Left ventricle myocardium inferior (tissue), 1 donor: ENCODE data around the gene SLC38A3. TPM values are rescaled to one million over a fixed set of nuclear protein-coding genes. Genes with fewer than 3 reads are reported as not detected.
"Not testable (repeated sequence)": the region's sequence is repeated elsewhere in the genome, so short reads cannot be mapped to it uniquely, and the experiment has no call there.

Experiments used
- DNase-seq: peaks from one replicate; pipeline ENCODE4 v3.0.0-alpha.2; 2020
- H3K27ac ChIP-seq: fragments of 200-600 bp; replicated peaks from 2 replicates; pipeline ENCODE4 v1.8.0; 2021
- H3K27me3 ChIP-seq: fragments of 200-600 bp; 2 replicates; pipeline ENCODE4 v1.8.0; 2021; ENCODE audit warnings: low read depth
- H3K36me3 ChIP-seq: fragments of 200-600 bp; 2 replicates; pipeline ENCODE4 v1.8.0; 2021
- H3K4me1 ChIP-seq: fragments of 200-600 bp; 2 replicates; pipeline ENCODE4 v1.8.0; 2021
- H3K4me3 ChIP-seq: fragments of 200-600 bp; 2 replicates; pipeline ENCODE4 v1.8.0; 2021; ENCODE audit warnings: mild to moderate bottlenecking, moderate library complexity
- H3K9me3 ChIP-seq: fragments of 200-600 bp; replicated peaks from 2 replicates; pipeline ENCODE4 v1.8.0; 2021
- CTCF ChIP-seq: fragments of 200-600 bp; IDR thresholded peaks from 2 replicates; pipeline ENCODE4 v1.8.0; 2021; ENCODE audit warnings: antibody characterized with exemption, mild to moderate bottlenecking, borderline replicate concordance
- intact Hi-C: fragments of 100-400 bp; cut with micrococcal nuclease; formaldehyde crosslinking; loops from one replicate; pipeline ENCODE4 v1.11.0; 2022
- total RNA-seq: library from RNA; stranded (reverse); fragmentation: NEBNext Ultra II Directional; extraction: Animal tissue kit (Norgen Biotek cat#: 25700); gene quantifications from one replicate; pipeline ENCODE4 v1.2.1, GENCODE V29; 2021
- donor health status: DM: no; HTN: yes; CAD: no; lungs with severe emphysema.

Gene SLC38A3
- total RNA-seq, 1 donor from 2014 or later, result 10.4 TPM

DNA sequence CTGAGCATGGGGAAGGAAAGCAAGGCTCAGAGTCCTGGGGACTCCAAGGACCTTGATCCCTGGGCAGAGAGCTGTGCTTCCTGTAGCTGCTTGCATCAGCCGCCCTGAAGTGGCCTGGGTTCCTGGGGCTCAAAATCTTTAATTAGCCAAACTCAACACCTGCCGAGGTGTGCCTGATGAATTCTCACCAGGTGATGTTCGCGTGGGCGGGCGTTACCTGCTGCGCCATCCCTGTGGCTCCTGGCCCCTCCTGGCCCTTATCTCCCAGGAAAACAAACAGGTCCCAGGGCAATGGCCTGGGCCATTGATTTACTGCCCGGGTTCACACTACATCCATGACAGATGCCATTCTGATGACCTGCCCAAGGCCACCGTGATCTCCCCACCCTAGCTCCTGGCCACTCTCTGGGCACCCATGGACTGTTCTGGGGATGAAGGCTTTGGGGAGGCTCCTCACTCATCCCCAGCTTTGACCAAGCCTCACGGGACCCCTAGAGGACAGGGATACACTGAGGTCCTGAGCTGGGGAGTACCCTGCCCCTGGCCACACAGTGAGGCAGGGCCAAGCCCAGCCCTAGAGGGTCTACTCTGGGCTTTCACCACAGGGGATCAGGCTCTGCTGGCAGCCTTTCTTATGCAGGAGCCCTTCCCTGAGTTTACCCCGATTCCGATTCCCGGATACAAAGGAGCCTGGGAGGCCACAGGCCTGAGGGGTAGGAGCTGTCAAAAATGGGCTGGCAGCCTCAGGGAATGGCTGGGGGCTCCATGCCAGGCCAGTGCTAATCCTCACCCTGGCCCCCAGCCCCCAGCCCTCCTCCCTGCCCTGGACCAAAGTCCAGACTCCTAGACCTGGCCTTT, 5.7 kb downstream of the SLC38A3 start:
- H3K4me1 ChIP-seq, result peaks cover 15% of the 10 kb centered on the region
- no peak overlapping the region for H3K27ac ChIP-seq
- no peak for TF ChIP-seq CTCF

DNA sequence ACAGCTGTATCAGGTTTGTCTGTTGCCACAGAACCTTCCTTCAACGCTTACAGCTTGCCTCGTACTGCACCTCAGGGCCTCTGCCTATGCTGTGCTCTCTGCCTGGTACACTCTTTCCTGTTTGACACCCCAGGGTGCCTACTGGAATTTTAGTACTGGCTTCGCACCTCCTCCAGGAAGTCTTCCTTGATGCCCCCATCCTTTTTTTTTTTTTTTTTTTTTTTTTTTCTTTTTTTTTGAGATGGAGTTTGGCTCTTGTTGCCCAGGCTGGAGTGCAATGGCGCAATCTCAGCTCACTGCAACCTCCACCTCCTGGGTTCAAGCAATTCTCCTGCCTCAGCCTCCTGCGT, 6.3 kb downstream of the SLC38A3 start:
- H3K27ac ChIP-seq, H3K9me3 ChIP-seq, intact Hi-C loops, H3K4me3 ChIP-seq, H3K36me3 ChIP-seq, H3K27me3 ChIP-seq, DNase-seq, H3K4me1 ChIP-seq: not testable (repeated sequence)

More for the DNA sequence above, 5.7 kb downstream of the SLC38A3 start:
- intact Hi-C loops, result no loop called here
- no peak overlapping the region for H3K4me3 ChIP-seq
- H3K36me3 ChIP-seq, result no peaks in the 10 kb centered on the region
- no peak for DNase-seq
- H3K9me3 ChIP-seq, result no peaks in the 10 kb centered on the region
- peaks cover 3% of the 10 kb centered on the region for H3K27me3 ChIP-seq

- intact Hi-C loops, result no loop called here
- Histone ChIP-seq H3K36me3 (no peaks in the 10 kb centered on the region), H3K4me3 (no peak overlapping the region), H3K9me3 (no peaks in the 10 kb centered on the region), H3K4me1 (peaks cover 3% of the 10 kb centered on the region), H3K27me3 (no peaks in the 10 kb centered on the region), H3K27ac (no peak overlapping the region)
- no peak for TF ChIP-seq CTCF
- DNase-seq, result no peak
Measured at GRCh38 chr3:50211930-50212329, 6.9 kb downstream of the SLC38A3 start.

DNA sequence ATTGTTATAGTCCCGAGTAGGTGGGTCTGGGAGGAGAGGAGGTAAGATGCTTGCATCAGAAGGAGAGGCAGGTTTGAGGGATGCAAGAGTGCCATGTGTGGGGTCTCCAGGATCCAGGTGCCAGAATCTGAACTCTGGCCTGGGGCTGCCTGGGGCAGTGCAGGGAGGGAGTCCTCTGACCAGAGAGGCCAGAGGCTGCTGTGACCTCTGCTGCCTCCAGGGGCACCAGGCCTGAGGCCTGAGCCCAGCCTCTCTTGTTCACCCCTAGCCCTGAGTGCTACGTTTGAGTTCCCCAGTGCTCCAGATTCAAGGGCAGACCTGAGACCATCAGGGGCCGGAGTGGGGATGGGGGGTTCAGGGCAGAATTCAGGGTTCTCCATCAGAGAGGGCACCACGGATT, 7.4 kb downstream of the SLC38A3 start:
- Histone ChIP-seq H3K4me3 (no peak overlapping the region), H3K9me3 (no peaks in the 10 kb centered on the region), H3K27ac (no peak overlapping the region), H3K4me1 (no peaks in the 10 kb centered on the region), H3K36me3 (no peaks in the 10 kb centered on the region), H3K27me3 (no peaks in the 10 kb centered on the region)
- DNase-seq, result no peak
- intact Hi-C loops, result no loop called here
- TF ChIP-seq CTCF, result no peak

- Histone ChIP-seq H3K36me3 (no peaks in the 10 kb centered on the region), H3K4me3 (no peak overlapping the region), H3K4me1 (no peaks in the 10 kb centered on the region), H3K27ac (no peak overlapping the region), H3K27me3 (no peaks in the 10 kb centered on the region), H3K9me3 (no peaks in the 10 kb centered on the region)
- no peak for DNase-seq
- intact Hi-C loops, result no loop called here
- no peak for TF ChIP-seq CTCF
Measured at GRCh38 chr3:50212971-50213370, 7.9 kb downstream of the SLC38A3 start.

DNA sequence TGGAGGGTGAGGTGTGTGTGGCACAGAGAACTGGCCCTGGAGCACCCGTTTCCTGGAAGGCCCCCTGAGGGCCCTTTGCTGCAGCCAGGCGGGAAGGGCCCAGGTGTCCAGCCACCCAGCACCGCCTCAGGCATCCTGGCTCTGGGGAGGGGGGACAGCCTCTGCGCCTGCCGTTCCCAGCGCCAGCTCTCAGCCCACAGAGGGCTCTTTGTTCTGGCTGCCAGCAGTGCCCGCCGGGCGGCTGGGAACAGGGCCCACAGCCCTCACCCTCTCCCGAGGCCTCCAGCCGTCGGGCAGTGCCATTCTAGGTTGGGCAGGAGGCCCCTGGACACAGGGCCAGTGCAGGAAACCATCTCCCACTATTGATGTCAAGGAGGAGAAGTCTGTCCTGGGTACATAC, 8.3 kb downstream of the SLC38A3 start:
- no peak overlapping the region for H3K27ac ChIP-seq
- intact Hi-C loops, result no loop called here
- H3K4me1 ChIP-seq, result no peaks in the 10 kb centered on the region
- DNase-seq, result no peak
- no peak overlapping the region for H3K4me3 ChIP-seq
- H3K27me3 ChIP-seq, result no peaks in the 10 kb centered on the region
- H3K9me3 ChIP-seq, result no peaks in the 10 kb centered on the region
- TF ChIP-seq CTCF, result no peak
- no peaks in the 10 kb centered on the region for H3K36me3 ChIP-seq
